Left renal cortex interstitium (tissue), 4 donors: Measurements from ENCODE around the gene AWAT1. TPM values are rescaled to one million over a fixed set of nuclear protein-coding genes. Genes with fewer than 3 reads are reported as not detected.
"Not testable (repeated sequence)": the region's sequence is repeated elsewhere in the genome, so short reads cannot be mapped to it uniquely, and the experiment has no call there.

Experiments
- DNase-seq, 4 donors: peaks; one replicate each; pipeline ENCODE4 v3.0.0-alpha.2; 2013; ENCODE audit warnings: low read depth in 4 of 4, low spot score in 2 of 4, missing footprints in 1 of 4
- polyA plus RNA-seq, 4 donors: library from polyadenylated mRNA; unstranded; fragments of 120-200 nt; gene quantifications; one replicate each; pipeline ENCODE4 v1.2.1, GENCODE V29; 2013; ENCODE audit not compliant: insufficient read length in 4 of 4

AWAT1 gene
- polyA plus RNA-seq, 4 donors = 0.30 to 0.43 TPM; not detected in 2

- DNase-seq = no peak
Observed at GRCh38 chrX:70260104-70260503, 25.6 kb downstream of the AWAT1 start, which contains the start of gene P2RY4. TSS of gene P2RY4 (minus strand) at chrX:70260204. CDS start at chrX:70259624, 580 bp downstream.

- peak in 1 of 4 donors; percentile 7 for DNase-seq
Observed at GRCh38 chrX:70262952-70263567, 28.6 kb downstream of the AWAT1 start.

DNA sequence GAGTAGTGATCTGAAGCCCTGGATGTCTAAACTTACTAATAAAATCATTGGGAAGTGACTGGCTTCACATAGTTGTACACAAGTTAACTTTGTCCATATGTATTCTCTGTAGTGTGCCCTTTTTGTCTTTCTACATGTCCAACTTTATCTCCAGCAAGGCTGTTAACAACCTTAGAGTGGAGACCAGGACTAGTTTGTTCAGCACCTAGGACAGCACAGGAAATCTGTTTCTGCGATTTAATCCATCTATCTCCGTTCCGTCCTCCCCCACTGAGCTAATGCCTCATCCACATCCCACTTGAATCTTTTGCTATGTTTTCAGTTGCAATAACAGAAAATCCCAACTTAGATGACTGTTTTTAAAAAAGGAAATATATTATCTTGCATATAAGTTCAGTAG is 30.3 kb downstream of the AWAT1 start:
- DNase-seq = no peak

GRCh38 chrX:70268034-70268433 is 33.6 kb downstream of the AWAT1 start, which contains the start of gene ARR3:
TSS of gene ARR3 (plus strand) at chrX:70268334. CDS start at chrX:70269386, 1,052 bp downstream.
- DNase-seq = no peak

DNA sequence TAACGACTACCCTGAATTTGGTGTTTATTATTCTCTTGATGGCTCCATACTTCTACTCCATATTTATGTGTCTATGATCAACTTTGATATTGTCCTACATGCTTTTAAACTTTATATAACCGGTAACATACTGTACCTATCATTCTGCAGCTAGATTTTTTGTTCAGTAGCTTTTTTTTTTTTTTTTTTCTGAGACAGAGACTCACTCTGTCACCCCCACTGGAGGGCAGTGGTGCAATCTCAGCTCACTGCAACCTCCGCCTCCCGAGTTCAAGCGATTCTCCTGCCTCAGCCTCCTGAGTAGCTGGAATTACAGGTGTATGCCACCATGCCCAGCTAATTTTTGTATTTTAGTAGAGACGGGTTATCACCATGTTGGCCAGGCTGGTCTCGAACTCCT is 39.6 kb downstream of the AWAT1 start:
- not testable (repeated sequence) for DNase-seq

DNA sequence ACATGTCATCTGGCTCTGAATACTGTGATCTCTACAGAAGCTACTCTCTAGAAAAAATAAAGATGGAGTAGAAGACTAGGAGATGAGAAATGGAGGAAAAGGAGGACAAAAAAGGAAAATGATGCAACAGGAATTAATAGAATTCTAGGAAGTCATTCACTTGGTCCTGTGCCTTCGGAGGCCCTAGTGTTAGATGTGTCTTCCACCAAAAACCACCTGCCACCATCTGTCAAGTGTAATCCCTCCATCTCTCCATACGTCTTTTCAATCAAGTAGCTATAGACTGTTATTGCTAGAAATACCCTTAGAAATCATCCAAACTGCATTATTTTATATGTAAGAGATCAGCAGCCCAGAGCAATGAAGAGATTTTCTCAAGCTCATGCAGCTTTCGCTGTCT is 44.6 kb downstream of the AWAT1 start:
- DNase-seq = no peak

- DNase-seq = no peak
Observed at GRCh38 chrX:70280573-70280972, 46.1 kb downstream of the AWAT1 start.

- DNase-seq = no peak
Observed at GRCh38 chrX:70281951-70282350, 47.5 kb downstream of the AWAT1 start, which contains the start of gene RAB41. TSS of gene RAB41 (plus strand) at chrX:70282172. CDS start at chrX:70282218, 46 bp downstream.

DNA sequence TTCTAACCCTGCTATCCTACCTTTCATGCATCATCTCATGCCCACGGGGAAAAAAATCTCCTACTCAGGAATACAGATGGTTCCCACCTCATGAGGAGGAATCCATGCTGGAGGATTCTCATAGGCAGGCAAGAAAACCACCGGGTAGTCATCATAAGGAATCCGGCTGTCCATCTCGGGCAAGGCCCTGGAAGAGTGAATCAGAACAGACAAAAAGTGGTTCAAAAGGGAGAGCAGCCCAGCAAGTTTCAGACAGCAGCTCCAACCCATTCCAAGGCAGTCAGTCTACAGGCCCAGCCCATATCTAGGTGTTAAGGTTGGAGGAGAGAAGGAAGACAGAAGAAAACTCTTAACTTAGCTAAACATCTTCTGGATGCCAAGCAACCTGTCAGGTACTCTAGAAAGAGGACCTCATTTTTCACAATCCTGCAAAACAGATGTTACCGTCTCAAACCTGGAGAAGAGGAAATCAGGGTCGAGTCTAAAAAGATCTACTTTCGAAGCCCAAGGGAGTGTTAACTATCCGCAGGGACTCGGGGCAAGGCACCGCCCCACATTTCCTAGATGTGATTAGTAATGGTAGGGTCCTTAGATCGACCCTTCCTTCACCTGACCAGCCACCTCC is 54.8 kb downstream of the AWAT1 start:
- DNase-seq = peak in 1 of 4 donors; percentile 1

Other genes starting within 250 kb of the AWAT1 start
- not detected for gene AWAT2, start 184.7 kb upstream of the AWAT1 start, polyA plus RNA-seq
- under 1 TPM in 2 of 4 donors, not detected in 2; 0.09 TPM for gene OTUD6A, start 172.2 kb upstream of the AWAT1 start, polyA plus RNA-seq
- gene IGBP1, start 101.2 kb upstream of the AWAT1 start, polyA plus RNA-seq = 100 to 1,000 TPM in 2 of 4 donors, 10 to 100 TPM in 2; 88.1 to 118 (median 98.3) TPM
- gene DGAT2L6, start 57.2 kb upstream of the AWAT1 start, polyA plus RNA-seq = under 1 TPM in 2 of 4 donors, not detected in 2; 0.09 to 0.19 TPM
- gene P2RY4, start 25.5 kb downstream of the AWAT1 start, polyA plus RNA-seq = under 1 TPM; 0.14 to 0.77 (median 0.34) TPM
- gene ARR3, start 33.7 kb downstream of the AWAT1 start, polyA plus RNA-seq = 1 to 10 TPM in 2 of 4 donors, under 1 TPM in 2; 0.27 to 2.3 (median 0.90) TPM
- gene RAB41, start 47.5 kb downstream of the AWAT1 start, polyA plus RNA-seq = 1 to 10 TPM in 3 of 4 donors, under 1 TPM in 1; 0.72 to 1.2 (median 1.0) TPM
- gene PDZD11, start 55.3 kb downstream of the AWAT1 start, polyA plus RNA-seq = 10 to 100 TPM; 48.4 to 62.2 (median 52.6) TPM
- gene KIF4A, start 55.4 kb downstream of the AWAT1 start, polyA plus RNA-seq = 10 to 100 TPM; 16.1 to 17.9 (median 16.7) TPM
- 1 to 10 TPM in 3 of 4 donors, under 1 TPM in 1; 0.95 to 1.7 (median 1.6) TPM for gene GDPD2, start 188.7 kb downstream of the AWAT1 start, polyA plus RNA-seq
- gene DLG3, start 210.2 kb downstream of the AWAT1 start, polyA plus RNA-seq = 10 to 100 TPM; 38.5 to 42.8 (median 40.0) TPM